Activated naive CD8-positive, alpha-beta T cell treated with anti-CD3 and anti-CD28 coated beads, Interleukin-2, amount 10 ng/mL, durations not matched to agents 7 days and 5 days (primary cell): ENCODE data around the gene HBA1. TPM values are rescaled to one million over a fixed set of nuclear protein-coding genes. Genes with fewer than 3 reads are reported as not detected.

Source experiments
- ATAC-seq: fragments of 150-1000 bp; cut with Tn5 transposase; one replicate; pipeline ENCODE4 v1.10.0; 2021; ENCODE audit warnings: low read depth, moderate library complexity
- POLR2A ChIA-PET: fragments of 350-600 bp; sonication (Branson Sonifier 250); formaldehyde crosslinking; loops from one replicate; lab custom pipeline; 2021; ENCODE audit warnings: antibody characterized with exemption; lab: Charles Lee
- DNase-seq: peaks from one replicate; pipeline ENCODE4 v3.0.0; 2021
- H3K27ac Mint-ChIP-seq: one replicate; pipeline ENCODE4 v1.8.0; 2022; ENCODE audit warnings: mild to moderate bottlenecking, mixed read lengths
- H3K27me3 Mint-ChIP-seq: one replicate; pipeline ENCODE4 v1.8.0; 2022; ENCODE audit warnings: mild to moderate bottlenecking, moderate library complexity, mixed read lengths
- H3K36me3 Mint-ChIP-seq: one replicate; pipeline ENCODE4 v1.8.0; 2021; ENCODE audit warnings: mild to moderate bottlenecking, mixed read lengths
- H3K4me1 Mint-ChIP-seq: one replicate; pipeline ENCODE4 v1.8.0; 2021; ENCODE audit warnings: mixed read lengths
- H3K4me3 Mint-ChIP-seq: one replicate; pipeline ENCODE4 v1.8.0; 2022; ENCODE audit warnings: mild to moderate bottlenecking, moderate library complexity, mixed read lengths
- H3K9me3 Mint-ChIP-seq: one replicate; pipeline ENCODE4 v1.8.0; 2021; ENCODE audit warnings: mixed read lengths
- total RNA-seq, 2 experiments: library from RNA; stranded (reverse); gene quantifications; one replicate each; pipeline ENCODE4 v1.2.3, GENCODE V29; 2021

HBA1 gene
- total RNA-seq, 2 experiments from 2014 or later = not detected

- POLR2A ChIA-PET = no interaction called here
- no peak for ATAC-seq
- Mint-ChIP-seq H3K27me3 (no peaks in the 10 kb centered on the region), H3K9me3 (no peaks in the 10 kb centered on the region), H3K4me3 (no peak overlapping the region), H3K4me1 (no peaks in the 10 kb centered on the region), H3K36me3 (peaks cover 12% of the 10 kb centered on the region), H3K27ac (no peak overlapping the region)
- no peak for DNase-seq
Measured at GRCh38 chr16:212999-213398, 36.5 kb downstream of the HBA1 start.

- no peak overlapping the region for H3K4me3 Mint-ChIP-seq
- H3K9me3 Mint-ChIP-seq = no peaks in the 10 kb centered on the region
- no peaks in the 10 kb centered on the region for H3K4me1 Mint-ChIP-seq
- DNase-seq (no peak), ATAC-seq (no peak)
- peaks cover 6% of the 10 kb centered on the region for H3K36me3 Mint-ChIP-seq
- POLR2A ChIA-PET = no interaction called here
- H3K27me3 Mint-ChIP-seq = no peaks in the 10 kb centered on the region
- H3K27ac Mint-ChIP-seq = no peak overlapping the region
Measured at GRCh38 chr16:220021-220420, 43.5 kb downstream of the HBA1 start.

Other genes starting within 250 kb of the HBA1 start
- 10 to 100 TPM; 29.2 to 30.1 TPM for gene POLR3K, start 123.1 kb upstream of the HBA1 start, total RNA-seq
- gene SNRNP25, start 122.9 kb upstream of the HBA1 start, total RNA-seq = 10 to 100 TPM; 52.8 to 59.1 TPM
- under 1 TPM in 1 of 2 experiments, not detected in 1; 0.33 TPM for gene RHBDF1, start 104.0 kb upstream of the HBA1 start, total RNA-seq
- 10 to 100 TPM; 45.8 to 48.1 TPM for gene MPG, start 98.5 kb upstream of the HBA1 start, total RNA-seq
- 10 to 100 TPM; 27.4 to 31.6 TPM for gene NPRL3, start 38.0 kb upstream of the HBA1 start, total RNA-seq
- not detected for gene HBZ, start 24.0 kb upstream of the HBA1 start, total RNA-seq
- not detected for gene HBM, start 10.7 kb upstream of the HBA1 start, total RNA-seq
- gene HBA2, start 3.8 kb upstream of the HBA1 start, total RNA-seq = not detected
- not detected for gene HBQ1, start 3.8 kb downstream of the HBA1 start, total RNA-seq
- 10 to 100 TPM; 83.8 to 86.2 TPM for gene LUC7L, start 52.8 kb downstream of the HBA1 start, total RNA-seq
- 10 to 100 TPM; 21.0 to 21.1 TPM for gene FAM234A, start 58.1 kb downstream of the HBA1 start, total RNA-seq
- not detected for gene RGS11, start 99.3 kb downstream of the HBA1 start, total RNA-seq
- gene ARHGDIG, start 103.9 kb downstream of the HBA1 start, total RNA-seq = not detected
- under 1 TPM in 1 of 2 experiments, not detected in 1; 0.31 TPM for gene PDIA2, start 106.5 kb downstream of the HBA1 start, total RNA-seq
- gene AXIN1, start 176.0 kb downstream of the HBA1 start, total RNA-seq = 10 to 100 TPM; 30.9 to 32.5 TPM
- gene MRPL28, start 193.9 kb downstream of the HBA1 start, total RNA-seq = 10 to 100 TPM; 64.4 to 67.5 TPM
- gene PGAP6, start 205.3 kb downstream of the HBA1 start, total RNA-seq = 10 to 100 TPM; 58.9 to 59.0 TPM
- gene NME4, start 220.5 kb downstream of the HBA1 start, total RNA-seq = 1 to 10 TPM; 8.2 to 8.8 TPM
- 1 to 10 TPM; 5.6 to 7.9 TPM for gene DECR2, start 225.2 kb downstream of the HBA1 start, total RNA-seq
- 10 to 100 TPM; 28.8 to 29.3 TPM for gene RAB11FIP3, start 249.0 kb downstream of the HBA1 start, total RNA-seq